A549 (cell line): Measurements from ENCODE around the gene C1orf94. TPM values are rescaled to one million over a fixed set of nuclear protein-coding genes. Genes with fewer than 3 reads are reported as not detected.

Source experiments
- ATAC-seq, 2 experiments: fragments of 200-7000 bp in 1 of 2; fragments of >200 bp in 1 of 2; cut with Nextera tagmentation in 1 of 2; cut with Tn5 transposase in 1 of 2; 3 replicates each; pipeline versions ENCODE4 v1.8.0 to v1.9.1; 2018 to 2020; ENCODE audit warnings: mild to moderate bottlenecking in 1 of 2, moderate library complexity in 1 of 2
- CTCF ChIA-PET: fragments of 300-600 bp; sonication (Branson Sonifier 250); formaldehyde crosslinking; extraction: SDS; loops from one replicate; lab custom pipeline; 2021; ENCODE audit warnings: antibody characterized with exemption, inconsistent platforms; lab: Yijun Ruan, JAX
- POLR2A ChIA-PET: fragments of 350-600 bp; formaldehyde crosslinking; extraction: SDS; loops from one replicate; lab custom pipeline; 2021; ENCODE audit warnings: antibody characterized with exemption, inconsistent platforms; lab: Yijun Ruan, JAX
- DNase-seq, 2 experiments: peaks; one replicate each; pipeline versions ENCODE4 v3.0.0 to v3.0.0-alpha.2; 2011 to 2016; ENCODE audit warnings: low read depth in 1 of 2, low spot score in 1 of 2
- FAIRE-seq: peaks from 2 replicates; lab custom pipeline; 2011; peaks lifted over from hg19 to GRCh38; lab: Jason Lieb, UNC
- H3K27ac ChIP-seq, 2 experiments: fragments of >200 bp; sonication (Bioruptor Twin); formaldehyde crosslinking; 3 replicates each; pipeline ENCODE4 v1.5.1; 2016 to 2017
- H3K4me1 ChIP-seq: fragments of >200 bp; sonication (Bioruptor Twin); formaldehyde crosslinking; 3 replicates; pipeline ENCODE4 v1.6.1; 2016
- H3K4me2 ChIP-seq: fragments of >200 bp; sonication (Bioruptor Twin); formaldehyde crosslinking; 3 replicates; pipeline ENCODE4 v1.6.1; 2016
- H3K4me3 ChIP-seq: fragments of >200 bp; sonication (Bioruptor Twin); formaldehyde crosslinking; 3 replicates; pipeline ENCODE4 v1.5.1; 2016
- H3K9me3 ChIP-seq: fragments of >200 bp; sonication (Bioruptor Twin); formaldehyde crosslinking; 3 replicates; pipeline ENCODE4 v1.6.1; 2016
- ATOH8 ChIP-seq: fragments of 250-450 bp; sonication (Bioruptor Pico); IDR thresholded peaks from 2 replicates; pipeline ENCODE4 v1.5.0; 2020; ENCODE audit warnings: low read depth, mild to moderate bottlenecking, moderate library complexity
- CBX2 ChIP-seq: fragments of 200-600 bp; sonication (generic); IDR thresholded peaks from 2 replicates; pipeline ENCODE4 v1.6.1; 2016; ENCODE audit warnings: low read depth, mild to moderate bottlenecking, borderline replicate concordance
- CBX8 ChIP-seq: fragments of 200-600 bp; sonication (generic); IDR thresholded peaks from 2 replicates; pipeline ENCODE4 v1.6.1; 2016
- EHF ChIP-seq: fragments of 250-450 bp; sonication (Bioruptor Pico); IDR thresholded peaks from 2 replicates; pipeline ENCODE4 v1.5.0; 2020; ENCODE audit warnings: mild to moderate bottlenecking
- EP300 ChIP-seq, 2 experiments: fragments of >200 bp; sonication (Bioruptor Twin); formaldehyde crosslinking; IDR thresholded peaks; 2 replicates in 1 of 2; 3 replicates in 1 of 2; pipeline ENCODE4 v1.6.1; 2016 to 2017
- FOXS1 ChIP-seq: fragments of 250-450 bp; sonication (Bioruptor Pico); IDR thresholded peaks from 2 replicates; pipeline ENCODE4 v1.5.0; 2020; ENCODE audit warnings: mild to moderate bottlenecking, moderate library complexity
- HDAC2 ChIP-seq: fragments of 200-600 bp; sonication (generic); IDR thresholded peaks from 2 replicates; pipeline ENCODE4 v1.6.1; 2016
- HEYL ChIP-seq: fragments of 250-450 bp; sonication (Bioruptor Pico); IDR thresholded peaks from 2 replicates; pipeline ENCODE4 v1.8.0; 2021; ENCODE audit warnings: mild to moderate bottlenecking, moderate library complexity
- HOXA7 ChIP-seq: fragments of 250-450 bp; sonication (Bioruptor Pico); IDR thresholded peaks from 2 replicates; pipeline ENCODE4 v1.5.0; 2020; ENCODE audit warnings: mild to moderate bottlenecking, moderate library complexity
- HOXB5 ChIP-seq: fragments of 250-450 bp; sonication (Bioruptor Pico); IDR thresholded peaks from 2 replicates; pipeline ENCODE4 v1.5.0; 2020; ENCODE audit warnings: mild to moderate bottlenecking, moderate library complexity
- JUN ChIP-seq, 2 experiments: fragments of >200 bp; sonication (Bioruptor Twin); formaldehyde crosslinking; IDR thresholded peaks; 2 replicates in 1 of 2; 3 replicates in 1 of 2; pipeline ENCODE4 v1.6.1; 2016 to 2017
- MAFK ChIP-seq: fragments of 450-650 bp; IDR thresholded peaks from 2 replicates; pipeline ENCODE4 v1.6.1; 2014; ENCODE audit not compliant: partially characterized antibody
- MAX ChIP-seq: IDR thresholded peaks from 2 replicates; pipeline ENCODE4 v1.6.1; 2012
- NR3C1 ChIP-seq: fragments of >200 bp; sonication (Bioruptor Twin); formaldehyde crosslinking; IDR thresholded peaks from 3 replicates; pipeline ENCODE4 v1.6.1; 2017
- PHF8 ChIP-seq: fragments of 200-600 bp; sonication (generic); IDR thresholded peaks from 2 replicates; pipeline ENCODE4 v1.6.1; 2016; ENCODE audit warnings: low read depth, mild to moderate bottlenecking, antibody characterized with exemption, moderate library complexity, borderline replicate concordance
- POLR2AphosphoS2 ChIP-seq: conservative IDR thresholded peaks from 2 replicates; pipeline ENCODE4 v1.6.1; 2012; ENCODE audit warnings: low read length, improper control_type of control experiment, inconsistent platforms
- RCOR1 ChIP-seq: fragments of 150-350 bp; IDR thresholded peaks from 2 replicates; pipeline ENCODE4 v1.6.1; 2014; ENCODE audit warnings: antibody characterized with exemption, low read length, low read depth
- RNF2 ChIP-seq: fragments of 200-600 bp; sonication (generic); IDR thresholded peaks from 2 replicates; pipeline ENCODE4 v1.6.1; 2016; ENCODE audit warnings: low read depth, mild to moderate bottlenecking, antibody characterized with exemption, moderate library complexity, borderline replicate concordance
- ZC3H11A ChIP-seq: fragments of 450-650 bp; IDR thresholded peaks from 2 replicates; pipeline ENCODE4 v1.6.1; 2014; ENCODE audit warnings: antibody characterized with exemption, mild to moderate bottlenecking
- ZFP36 ChIP-seq: fragments of 450-650 bp; IDR thresholded peaks from 2 replicates; pipeline ENCODE4 v1.6.1; 2014; ENCODE audit warnings: borderline replicate concordance; ENCODE audit not compliant: partially characterized antibody
- ZSCAN20 ChIP-seq: fragments of 250-450 bp; sonication (Bioruptor Pico); IDR thresholded peaks from 2 replicates; pipeline ENCODE4 v1.8.0; 2022; ENCODE audit warnings: mild to moderate bottlenecking, moderate library complexity
- WGBS: methylation state at CpG from one replicate; pipeline ENCODE4 v1.1.6; 2017; ENCODE audit errors: missing lambda C conversion rate; 5-methylcytosine and 5-hydroxymethylcytosine counted together
- polyA plus RNA-seq, 4 experiments: library from polyadenylated mRNA; depleted of rRNA in 3 of 4; stranded (reverse); fragments of >200 nt; fragmentation: RNase III in 1 of 4; extraction: RNeasy Plus Mini Kit Qiagen cat#74134 plus additional on column Dnase treatment in 1 of 4; gene quantifications; 2 replicates in 3 of 4; 3 replicates in 1 of 4; pipeline ENCODE4 v1.2.3, GENCODE V29; 2011 to 2017
- TF ChIP-seq, protein P1 (sequence below): IDR thresholded peaks from 2 replicates; pipeline ENCODE4 v1.6.1; 2012; ENCODE audit warnings: low read depth, borderline replicate concordance
- TF ChIP-seq, protein P2 (sequence below): fragments of 450-650 bp; IDR thresholded peaks from 2 replicates; pipeline ENCODE4 v1.6.1; 2014; ENCODE audit warnings: antibody characterized with exemption
- TF ChIP-seq, protein P3 (sequence below): fragments of 250-450 bp; sonication (Bioruptor Pico); IDR thresholded peaks from 2 replicates; pipeline ENCODE4 v1.5.0; 2021; ENCODE audit warnings: mild to moderate bottlenecking, moderate library complexity, borderline replicate concordance

Gene C1orf94
- polyA plus RNA-seq, 2 of the 4 experiments (the other 2 are of a cell fraction), result not detected

- no peak overlapping the region for H3K4me2 ChIP-seq
- peaks cover 13% of the 10 kb centered on the region; the same call in 2 of the 3 replicates for H3K4me1 ChIP-seq
- no peaks in the 10 kb centered on the region for H3K9me3 ChIP-seq
- H3K4me3 ChIP-seq, result no peak overlapping the region
- CTCF ChIA-PET, result no interaction called here
- no peak for DNase-seq
- TF ChIP-seq MAX, result no peak
- no peak for TF ChIP-seq RCOR1
- TF ChIP-seq EP300 (IDR thresholded peaks at IDR 0.05), result no peak
- no peak for TF ChIP-seq CBX8
- TF ChIP-seq ZFP36, result no peak
- TF ChIP-seq NR3C1, result no peak
- TF ChIP-seq HOXB5 (CRISPR knock-in tag), result no peak
- no peak for TF ChIP-seq ZC3H11A
- TF ChIP-seq ZSCAN20 (CRISPR knock-in tag), result no peak
- TF ChIP-seq FOXS1, result no peak
- TF ChIP-seq RNF2, result no peak
- TF ChIP-seq PHF8, result no peak
- TF ChIP-seq, protein P1, sequence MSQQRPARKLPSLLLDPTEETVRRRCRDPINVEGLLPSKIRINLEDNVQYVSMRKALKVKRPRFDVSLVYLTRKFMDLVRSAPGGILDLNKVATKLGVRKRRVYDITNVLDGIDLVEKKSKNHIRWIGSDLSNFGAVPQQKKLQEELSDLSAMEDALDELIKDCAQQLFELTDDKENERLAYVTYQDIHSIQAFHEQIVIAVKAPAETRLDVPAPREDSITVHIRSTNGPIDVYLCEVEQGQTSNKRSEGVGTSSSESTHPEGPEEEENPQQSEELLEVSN, result no peak
- no peak for TF ChIP-seq HDAC2
- TF ChIP-seq, protein P2, sequence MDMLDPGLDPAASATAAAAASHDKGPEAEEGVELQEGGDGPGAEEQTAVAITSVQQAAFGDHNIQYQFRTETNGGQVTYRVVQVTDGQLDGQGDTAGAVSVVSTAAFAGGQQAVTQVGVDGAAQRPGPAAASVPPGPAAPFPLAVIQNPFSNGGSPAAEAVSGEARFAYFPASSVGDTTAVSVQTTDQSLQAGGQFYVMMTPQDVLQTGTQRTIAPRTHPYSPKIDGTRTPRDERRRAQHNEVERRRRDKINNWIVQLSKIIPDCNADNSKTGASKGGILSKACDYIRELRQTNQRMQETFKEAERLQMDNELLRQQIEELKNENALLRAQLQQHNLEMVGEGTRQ, result no peak
- no peak for TF ChIP-seq MAFK
- no peak for TF ChIP-seq JUN (IDR thresholded peaks at IDR 0.05)
- no peak for TF ChIP-seq EHF
- no peak for TF ChIP-seq HEYL (CRISPR knock-in tag)
- TF ChIP-seq ATOH8 (CRISPR knock-in tag), result no peak
- no peak for FAIRE-seq
- no peak overlapping the region for H3K27ac ChIP-seq
- ATAC-seq, result no peak
- POLR2A ChIA-PET, result no interaction called here
- whole genome bisulfite sequencing, result 55% methylated on average over 7 of the region's 13 CpGs
These were observed 9.3 kb upstream of the C1orf94 start for GRCh38 chr1:34167389-34167788.

DNA sequence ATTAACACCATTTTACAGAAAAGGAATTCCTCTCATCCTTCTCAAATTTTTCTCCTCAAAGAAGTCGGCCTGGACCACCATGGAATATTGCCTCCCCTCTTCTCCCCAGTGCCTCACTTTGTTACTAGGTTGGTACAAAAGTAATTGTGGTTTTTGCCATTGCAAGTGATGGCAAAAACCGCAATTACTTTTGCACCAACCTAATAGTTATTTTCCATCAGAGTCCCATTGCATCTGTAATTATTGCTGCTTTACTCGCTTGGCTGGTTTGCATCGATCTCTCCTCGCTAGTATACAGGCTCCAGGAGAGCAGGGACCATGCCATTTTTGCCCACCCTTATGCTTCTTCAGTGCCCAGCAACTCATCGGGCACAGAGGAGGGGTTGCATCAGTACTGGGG, 963 bp upstream of the C1orf94 start:
- no peaks in the 10 kb centered on the region for H3K4me1 ChIP-seq
- no peaks in the 10 kb centered on the region for H3K9me3 ChIP-seq
- no peak for ATAC-seq
- no peak for DNase-seq
- WGBS, result 6% methylated on average over 6 of the region's 6 CpGs
- ChIA-PET CTCF (interaction anchor here (2.2 kb wide), 1 partner anchor 13 kb away, joined by 6 read pairs; no protein-coding TSS in a partner anchor), POLR2A (no interaction called here)
- no peak for FAIRE-seq
- H3K4me2 ChIP-seq, result no peak overlapping the region
- H3K4me3 ChIP-seq, result no peak overlapping the region
- TF ChIP-seq, protein P1, result no peak
- TF ChIP-seq POLR2AphosphoS2 (no peak), CBX2 (no peak), HOXA7 (CRISPR knock-in tag) (no peak)
- TF ChIP-seq, protein P3, sequence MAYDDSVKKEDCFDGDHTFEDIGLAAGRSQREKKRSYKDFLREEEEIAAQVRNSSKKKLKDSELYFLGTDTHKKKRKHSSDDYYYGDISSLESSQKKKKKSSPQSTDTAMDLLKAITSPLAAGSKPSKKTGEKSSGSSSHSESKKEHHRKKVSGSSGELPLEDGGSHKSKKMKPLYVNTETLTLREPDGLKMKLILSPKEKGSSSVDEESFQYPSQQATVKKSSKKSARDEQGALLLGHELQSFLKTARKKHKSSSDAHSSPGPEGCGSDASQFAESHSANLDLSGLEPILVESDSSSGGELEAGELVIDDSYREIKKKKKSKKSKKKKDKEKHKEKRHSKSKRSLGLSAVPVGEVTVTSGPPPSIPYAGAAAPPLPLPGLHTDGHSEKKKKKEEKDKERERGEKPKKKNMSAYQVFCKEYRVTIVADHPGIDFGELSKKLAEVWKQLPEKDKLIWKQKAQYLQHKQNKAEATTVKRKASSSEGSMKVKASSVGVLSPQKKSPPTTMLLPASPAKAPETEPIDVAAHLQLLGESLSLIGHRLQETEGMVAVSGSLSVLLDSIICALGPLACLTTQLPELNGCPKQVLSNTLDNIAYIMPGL, result no peak
- TF ChIP-seq, all 56 proteins: peak for 0
- H3K27ac ChIP-seq, result no peak overlapping the region
